Subcutaneous abdominal adipose tissue (tissue), 5 donors: Measurements from ENCODE around the gene MUC12.
"Not testable (repeated sequence)": the region's sequence is repeated elsewhere in the genome, so short reads cannot be mapped to it uniquely, and the experiment has no call there.

Experiments
- H3K27ac ChIP-seq: one replicate; pipeline ENCODE4 v1.7.0; 2013; ENCODE audit warnings: low read depth, mild to moderate bottlenecking, inconsistent platforms, low read length, moderate library complexity
- H3K27me3 ChIP-seq, 5 donors: one replicate each; pipeline ENCODE4 v1.7.0; 2013; ENCODE audit warnings: low read length in 5 of 5, inconsistent platforms in 1 of 5; ENCODE audit not compliant: control insufficient read depth in 5 of 5, insufficient read depth in 4 of 5
- H3K36me3 ChIP-seq, 5 donors: one replicate each; pipeline ENCODE4 v1.7.0; 2013; ENCODE audit warnings: low read length in 5 of 5; ENCODE audit not compliant: control insufficient read depth in 5 of 5, insufficient read depth in 5 of 5
- H3K4me1 ChIP-seq, 5 donors: one replicate each; pipeline ENCODE4 v1.7.0; 2013; ENCODE audit warnings: low read length in 5 of 5, mild to moderate bottlenecking in 3 of 5, moderate library complexity in 1 of 5; ENCODE audit not compliant: control insufficient read depth in 5 of 5, insufficient read depth in 5 of 5
- H3K4me3 ChIP-seq, 5 donors: one replicate each; pipeline ENCODE4 v1.7.0; 2013; ENCODE audit warnings: low read length in 5 of 5, low read depth in 1 of 5
- H3K9ac ChIP-seq, 5 donors: one replicate each; pipeline ENCODE4 v1.7.0; 2013; ENCODE audit warnings: low read length in 5 of 5, mild to moderate bottlenecking in 4 of 5, moderate library complexity in 3 of 5
- H3K9me3 ChIP-seq, 5 donors: one replicate each; pipeline ENCODE4 v1.7.0; 2013; ENCODE audit warnings: low read length in 5 of 5; ENCODE audit not compliant: control insufficient read depth in 5 of 5
- donor health status: healthy.
- donor health status: healthy.
- donor health status: healthy.
- donor health status: healthy.
- donor health status: healthy.

The MUC12 gene

DNA sequence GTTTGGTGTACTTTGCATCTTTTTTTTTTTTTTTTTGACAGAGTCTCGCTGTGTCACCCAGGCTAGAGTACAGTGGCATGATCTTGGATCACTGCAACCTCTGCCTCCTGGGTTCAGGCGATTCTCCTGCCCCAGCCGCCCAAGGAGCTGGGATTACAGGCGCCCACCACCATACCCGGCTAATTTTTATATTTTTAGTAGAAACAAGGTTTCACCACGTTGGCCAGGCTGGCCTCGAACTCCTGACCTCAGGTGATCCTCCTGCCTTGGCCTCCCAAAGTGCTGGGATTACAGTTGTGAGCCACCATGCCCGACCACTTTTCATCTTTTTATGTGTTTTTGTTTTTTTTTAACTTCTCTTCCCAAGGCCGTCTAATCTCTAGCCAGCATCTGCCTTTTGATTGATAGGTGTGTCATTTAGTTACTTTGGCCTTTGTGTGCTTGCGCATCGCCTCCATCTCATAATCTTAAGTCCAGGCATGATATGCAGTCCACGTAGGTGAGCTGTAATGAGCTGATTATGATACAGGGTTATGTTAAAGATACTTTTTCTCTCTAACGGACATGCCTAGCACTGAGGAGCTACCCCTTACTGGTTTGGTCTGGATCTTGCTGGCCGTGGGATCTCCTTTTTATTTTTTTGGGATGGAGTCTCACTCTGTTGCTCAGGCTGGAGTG lies 15.0 kb downstream of the MUC12 start:
- not testable (repeated sequence) for H3K27ac ChIP-seq, H3K27me3 ChIP-seq, H3K4me1 ChIP-seq, H3K9me3 ChIP-seq, H3K9ac ChIP-seq, H3K36me3 ChIP-seq, H3K4me3 ChIP-seq

DNA sequence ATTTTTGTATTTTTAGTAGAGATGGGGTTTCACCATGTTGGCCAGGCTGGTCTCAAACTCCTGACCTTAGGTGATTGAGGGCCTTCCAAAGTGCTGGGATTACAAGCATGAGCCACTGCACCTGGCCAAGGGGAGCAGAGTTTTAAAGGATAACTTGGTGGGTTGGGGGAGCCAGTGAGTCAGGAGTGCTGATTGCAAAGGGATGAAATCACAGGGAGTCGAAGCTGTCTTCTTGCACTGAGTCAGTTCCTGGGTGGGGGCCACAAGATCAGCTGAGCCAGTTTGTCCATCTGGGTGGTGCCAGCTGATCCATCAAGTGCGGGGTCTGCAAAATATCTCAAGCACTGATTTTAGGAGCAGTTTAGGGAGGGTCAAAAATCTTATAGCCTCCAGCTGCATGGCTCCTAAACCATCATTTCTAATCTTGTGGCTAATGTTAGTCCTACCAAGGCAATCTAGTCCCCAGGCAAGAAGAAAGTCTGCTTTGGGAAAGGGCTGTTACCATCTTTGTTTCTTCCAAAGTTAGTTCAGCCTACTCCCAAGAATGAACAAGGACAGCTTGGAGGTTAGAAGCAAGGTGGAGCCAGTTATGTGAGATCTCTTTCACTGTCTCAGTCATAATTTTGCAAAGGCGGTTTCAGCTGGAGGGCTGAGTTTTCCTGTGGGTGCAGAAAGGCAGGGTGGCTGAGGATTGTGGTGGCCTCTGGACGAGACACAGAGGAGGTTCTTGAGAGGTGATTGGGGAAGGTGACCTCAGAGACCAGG lies 15.8 kb downstream of the MUC12 start:
- not testable (repeated sequence) for H3K4me3 ChIP-seq, H3K4me1 ChIP-seq, H3K27me3 ChIP-seq, H3K9ac ChIP-seq, H3K9me3 ChIP-seq, H3K27ac ChIP-seq, H3K36me3 ChIP-seq

- Histone ChIP-seq H3K4me1 (no peaks in the 10 kb centered on the region), H3K9me3 (no peaks in the 10 kb centered on the region), H3K27ac (no peak overlapping the region), H3K4me3 (no peak overlapping the region), H3K9ac (no peak overlapping the region), H3K27me3 (no peaks in the 10 kb centered on the region), H3K36me3 (no peaks in the 10 kb centered on the region)
Measured at GRCh38 chr7:100991631-100992030, 22.3 kb downstream of the MUC12 start.

DNA sequence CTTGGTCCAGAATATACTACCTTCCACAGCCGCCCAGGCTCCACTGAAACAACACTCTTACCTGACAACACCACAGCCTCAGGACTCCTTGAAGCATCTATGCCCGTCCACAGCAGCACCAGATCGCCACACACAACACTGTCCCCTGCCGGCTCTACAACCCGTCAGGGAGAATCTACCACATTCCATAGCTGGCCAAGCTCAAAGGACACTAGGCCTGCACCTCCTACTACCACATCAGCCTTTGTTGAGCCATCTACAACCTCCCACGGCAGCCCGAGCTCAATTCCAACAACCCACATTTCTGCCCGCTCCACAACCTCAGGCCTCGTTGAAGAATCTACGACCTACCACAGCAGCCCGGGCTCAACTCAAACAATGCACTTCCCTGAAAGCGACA lies 22.9 kb downstream of the MUC12 start:
- not testable (repeated sequence) for H3K4me3 ChIP-seq, H3K27ac ChIP-seq, H3K27me3 ChIP-seq, H3K36me3 ChIP-seq, H3K9ac ChIP-seq, H3K4me1 ChIP-seq, H3K9me3 ChIP-seq

GRCh38 chr7:100994671-100995070 lies 25.3 kb downstream of the MUC12 start:
- H3K4me3 ChIP-seq, H3K9me3 ChIP-seq, H3K9ac ChIP-seq, H3K36me3 ChIP-seq, H3K27ac ChIP-seq, H3K27me3 ChIP-seq, H3K4me1 ChIP-seq: not testable (repeated sequence)

GRCh38 chr7:100998530-100998929 lies 29.2 kb downstream of the MUC12 start:
- H3K4me3 ChIP-seq, H3K4me1 ChIP-seq, H3K9ac ChIP-seq, H3K9me3 ChIP-seq, H3K36me3 ChIP-seq, H3K27ac ChIP-seq, H3K27me3 ChIP-seq: not testable (repeated sequence)

- not testable (repeated sequence) for H3K27me3 ChIP-seq, H3K4me3 ChIP-seq, H3K27ac ChIP-seq, H3K9ac ChIP-seq, H3K9me3 ChIP-seq, H3K4me1 ChIP-seq, H3K36me3 ChIP-seq
Measured at GRCh38 chr7:100999334-100999733, 30.0 kb downstream of the MUC12 start.

- H3K9ac ChIP-seq, H3K27ac ChIP-seq, H3K4me3 ChIP-seq, H3K4me1 ChIP-seq, H3K9me3 ChIP-seq, H3K36me3 ChIP-seq, H3K27me3 ChIP-seq: not testable (repeated sequence)
Measured at GRCh38 chr7:101000025-101000424, 30.7 kb downstream of the MUC12 start.

DNA sequence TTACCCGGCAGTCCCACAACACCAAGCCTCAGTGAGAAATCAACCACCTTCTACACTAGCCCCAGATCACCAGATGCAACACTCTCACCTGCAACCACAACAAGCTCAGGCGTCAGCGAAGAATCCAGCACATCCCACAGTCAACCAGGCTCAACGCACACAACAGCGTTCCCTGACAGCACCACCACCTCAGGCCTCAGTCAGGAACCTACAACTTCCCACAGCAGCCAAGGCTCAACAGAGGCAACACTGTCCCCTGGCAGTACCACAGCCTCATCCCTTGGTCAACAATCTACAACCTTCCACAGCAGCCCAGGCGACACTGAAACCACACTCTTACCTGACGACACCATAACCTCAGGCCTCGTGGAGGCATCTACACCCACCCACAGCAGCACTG lies 33.0 kb downstream of the MUC12 start:
- H3K27me3 ChIP-seq, H3K9ac ChIP-seq, H3K27ac ChIP-seq, H3K36me3 ChIP-seq, H3K4me1 ChIP-seq, H3K9me3 ChIP-seq, H3K4me3 ChIP-seq: not testable (repeated sequence)

DNA sequence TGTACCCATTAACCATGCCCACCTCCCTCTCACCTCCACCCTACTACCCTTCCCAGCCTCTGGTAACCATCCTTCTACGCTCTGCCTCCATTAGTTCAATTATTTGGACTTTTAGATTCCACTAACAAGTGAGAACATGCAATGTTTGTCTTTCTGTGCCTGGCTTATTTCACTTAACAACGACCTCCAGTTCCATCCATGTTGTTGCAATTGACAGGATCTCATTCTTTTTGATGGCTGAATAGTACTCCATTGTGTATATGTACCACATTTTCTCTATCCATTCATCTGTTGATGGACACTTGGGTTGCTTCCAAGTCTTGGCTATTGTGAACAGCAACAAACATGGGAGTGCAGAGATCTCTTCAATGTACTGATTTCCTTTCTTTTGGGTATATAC lies 38.0 kb downstream of the MUC12 start:
- not testable (repeated sequence) for H3K27me3 ChIP-seq, H3K27ac ChIP-seq, H3K36me3 ChIP-seq, H3K9me3 ChIP-seq, H3K4me1 ChIP-seq, H3K4me3 ChIP-seq, H3K9ac ChIP-seq
